ENCODE results near the gene LDAH.

LDAH gene

GRCh38 chr2:20656561-20656960 lies 166.3 kb downstream of the LDAH start:
- in situ Hi-C loops (cut with HindIII; ENCODE audit: low sequenced_read_pairs): no loop called here

DNA sequence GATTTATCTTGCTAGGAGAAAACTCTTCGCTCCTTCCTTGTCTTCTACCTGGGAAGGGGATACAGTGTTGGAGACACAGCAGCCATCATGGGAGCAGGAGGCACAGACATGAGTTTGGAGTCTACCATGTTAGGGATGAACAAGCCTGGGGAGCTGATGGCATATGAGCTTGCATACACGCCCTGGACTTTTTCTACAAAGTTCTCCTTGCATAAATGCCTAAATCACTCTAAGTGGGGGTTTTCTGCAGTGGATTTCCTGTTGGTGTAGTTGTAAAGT lies 168.4 kb downstream of the LDAH start:
- in situ Hi-C loops (cut with HindIII; ENCODE audit: low sequenced_read_pairs): no loop called here

DNA sequence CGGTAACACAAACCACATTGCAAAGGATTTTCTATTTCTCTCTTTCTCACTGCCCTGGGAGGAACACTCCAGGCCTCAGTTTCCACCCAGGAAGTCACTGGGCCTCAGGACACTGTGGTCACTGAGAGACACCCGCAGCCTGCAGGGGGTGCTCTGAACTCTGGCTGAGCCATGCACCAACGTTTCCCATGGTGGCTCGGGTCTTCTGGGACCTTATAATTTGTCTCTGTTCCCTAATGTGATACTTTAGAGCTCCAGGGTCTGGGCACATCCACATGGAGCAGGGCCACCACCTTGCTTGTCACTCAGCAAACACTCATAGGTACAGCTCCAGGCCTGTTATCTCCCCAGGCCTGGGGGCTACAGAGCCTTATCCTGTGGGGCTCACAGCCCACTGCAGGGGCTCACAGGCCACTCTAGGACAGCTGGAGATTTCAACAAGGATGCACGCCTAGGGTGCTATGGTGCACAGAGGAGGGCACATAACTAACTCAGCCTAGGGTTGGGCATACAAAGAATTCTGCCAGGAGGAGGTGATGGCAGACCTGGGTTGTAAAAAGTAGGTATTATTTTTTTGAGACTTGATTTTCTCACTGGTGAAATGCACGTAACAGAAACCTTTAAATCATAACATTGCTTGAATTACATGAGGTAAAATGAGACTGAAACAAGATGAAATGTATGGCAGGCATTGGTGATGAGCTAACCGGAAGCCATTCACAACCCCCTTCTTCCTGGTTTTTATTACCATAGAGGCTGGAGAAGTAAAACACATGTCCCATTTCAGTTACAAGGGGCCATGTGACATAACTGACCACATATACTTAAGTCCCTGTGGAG lies 169.0 kb downstream of the LDAH start:
- in situ Hi-C loops (cut with HindIII; ENCODE audit: low sequenced_read_pairs): no loop called here

- in situ Hi-C loops (cut with HindIII; ENCODE audit: low sequenced_read_pairs): no loop called here
Observed at GRCh38 chr2:20652673-20653575, 170.0 kb downstream of the LDAH start.

DNA sequence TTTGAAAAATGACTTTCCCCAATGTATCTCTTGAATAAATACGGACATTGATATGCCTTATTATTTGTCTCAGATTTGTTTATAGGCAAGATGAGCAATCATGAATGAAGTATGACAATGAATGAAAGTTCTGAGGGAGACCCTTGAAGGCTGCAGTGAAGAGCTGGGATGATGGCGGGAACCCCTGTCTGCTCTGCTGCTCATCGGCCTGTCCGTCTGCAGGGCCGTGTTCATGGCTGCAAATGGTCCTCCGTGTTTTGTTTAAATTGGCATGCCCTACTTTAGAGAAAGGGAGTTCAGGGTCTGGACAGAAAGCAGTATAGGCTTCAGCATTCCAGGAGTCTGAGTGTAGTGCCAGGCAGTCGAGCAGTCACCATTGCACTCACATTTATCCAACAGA lies 170.8 kb downstream of the LDAH start:
- in situ Hi-C loops (cut with HindIII; ENCODE audit: low sequenced_read_pairs): no loop called here

- in situ Hi-C loops (cut with HindIII; ENCODE audit: low sequenced_read_pairs): no loop called here
Observed at GRCh38 chr2:20651731-20652099, 171.2 kb downstream of the LDAH start.

- in situ Hi-C loops (cut with HindIII; ENCODE audit: low sequenced_read_pairs): no loop called here
Observed at GRCh38 chr2:20650877-20651730, 171.8 kb downstream of the LDAH start, which contains the start of gene HS1BP3. Gene HS1BP3, minus strand, starts transcription at chr2:20651098. Its CDS starts 35 bp downstream, at chr2:20651063.

- in situ Hi-C loops (cut with HindIII; ENCODE audit: low sequenced_read_pairs): no loop called here
Observed at GRCh38 chr2:20650393-20650876, 172.5 kb downstream of the LDAH start.

DNA sequence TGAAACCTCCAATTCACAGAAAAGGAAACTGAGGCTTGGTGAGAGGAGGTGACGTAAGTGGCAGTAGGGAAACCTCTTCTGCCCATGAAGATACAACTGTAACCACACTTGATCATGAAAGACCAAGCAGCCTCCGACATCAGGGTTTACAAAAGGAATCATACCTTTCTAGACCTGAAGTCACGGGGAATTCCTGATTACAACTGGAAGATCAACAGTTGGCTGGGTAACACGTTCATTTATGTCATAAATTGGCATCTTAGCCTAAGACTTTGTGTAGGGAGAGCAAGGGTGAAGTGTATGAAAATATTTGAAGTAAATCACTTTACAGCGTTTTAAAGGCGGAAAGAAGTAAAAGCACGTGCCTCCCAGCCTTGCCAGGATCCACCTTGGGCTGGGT lies 172.9 kb downstream of the LDAH start:
- in situ Hi-C loops (cut with HindIII; ENCODE audit: low sequenced_read_pairs): loop anchor here (5.0 kb wide), 1 partner anchor 248 kb away; no protein-coding TSS in a partner anchor

DNA sequence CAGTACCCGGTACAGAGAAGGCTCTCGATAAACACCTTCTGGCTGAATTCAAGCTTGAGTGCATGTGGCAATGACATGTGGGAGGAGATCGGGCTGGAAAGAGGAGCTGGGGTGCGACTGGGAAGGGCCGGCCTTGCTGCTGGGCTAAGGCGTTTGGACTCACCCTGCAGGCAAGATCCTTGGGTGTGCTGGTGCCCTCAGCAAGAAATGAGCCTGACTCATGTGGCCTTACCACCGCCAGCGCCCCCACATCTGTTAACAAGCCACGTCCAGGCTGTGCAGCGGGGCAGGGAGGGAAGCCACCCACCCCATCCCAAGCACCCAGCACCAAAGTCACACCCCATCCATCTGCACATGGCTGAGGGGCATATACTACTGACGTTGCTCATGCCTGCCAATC lies 173.3 kb downstream of the LDAH start:
- in situ Hi-C loops (cut with HindIII; ENCODE audit: low sequenced_read_pairs): loop anchor here (5.0 kb wide), 1 partner anchor 247 kb away; no protein-coding TSS in a partner anchor

DNA sequence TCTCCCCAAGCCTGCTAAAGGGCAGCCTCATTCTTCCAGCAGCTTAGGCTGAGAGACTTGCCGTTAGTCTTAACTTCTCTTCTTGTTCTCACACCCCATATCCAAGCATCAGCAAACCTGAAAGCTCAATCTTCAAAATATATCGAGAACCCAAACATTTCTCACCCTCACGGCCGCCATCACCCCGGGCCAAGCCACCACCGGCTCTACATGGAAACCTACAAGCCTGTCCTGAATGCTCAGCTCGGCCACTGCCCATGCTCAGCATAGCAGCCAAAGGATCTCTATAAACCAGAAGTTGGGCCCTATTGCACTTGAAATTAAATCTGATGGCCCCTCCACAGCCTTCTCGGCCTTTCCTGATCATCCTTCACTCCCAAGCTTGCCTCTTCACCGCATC lies 174.1 kb downstream of the LDAH start:
- in situ Hi-C loops (cut with HindIII; ENCODE audit: low sequenced_read_pairs): loop anchor here (5.0 kb wide), 1 partner anchor 247 kb away; no protein-coding TSS in a partner anchor

DNA sequence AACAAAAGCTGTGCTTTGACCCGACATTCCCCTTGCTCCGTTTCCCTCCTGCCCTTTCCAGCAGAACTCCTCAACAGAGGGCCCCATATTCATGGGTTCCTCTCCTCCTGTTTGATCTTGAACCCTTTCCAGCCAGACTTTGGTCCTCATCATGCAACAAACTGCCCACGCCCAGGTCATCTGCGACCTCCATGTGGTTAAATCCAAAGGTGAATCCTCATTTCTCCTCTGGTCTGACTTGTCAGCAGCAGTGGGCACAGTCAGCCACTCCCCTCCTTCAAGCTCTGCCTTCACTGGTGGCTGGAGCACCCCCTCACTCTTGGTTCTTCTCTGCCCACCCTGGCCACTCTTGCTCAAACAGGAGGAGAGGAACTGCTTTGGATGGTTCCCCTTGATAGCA lies 174.7 kb downstream of the LDAH start:
- in situ Hi-C loops (cut with HindIII; ENCODE audit: low sequenced_read_pairs): loop anchor here (5.0 kb wide), 1 partner anchor 246 kb away; no protein-coding TSS in a partner anchor

GRCh38 chr2:20647738-20648137 lies 175.2 kb downstream of the LDAH start:
- in situ Hi-C loops (cut with HindIII; ENCODE audit: low sequenced_read_pairs): loop anchor here (5.0 kb wide), 1 partner anchor 245 kb away; no protein-coding TSS in a partner anchor

- in situ Hi-C loops (cut with HindIII; ENCODE audit: low sequenced_read_pairs): loop anchor here (5.0 kb wide), 1 partner anchor 245 kb away; no protein-coding TSS in a partner anchor
Observed at GRCh38 chr2:20647211-20647610, 175.7 kb downstream of the LDAH start.

DNA sequence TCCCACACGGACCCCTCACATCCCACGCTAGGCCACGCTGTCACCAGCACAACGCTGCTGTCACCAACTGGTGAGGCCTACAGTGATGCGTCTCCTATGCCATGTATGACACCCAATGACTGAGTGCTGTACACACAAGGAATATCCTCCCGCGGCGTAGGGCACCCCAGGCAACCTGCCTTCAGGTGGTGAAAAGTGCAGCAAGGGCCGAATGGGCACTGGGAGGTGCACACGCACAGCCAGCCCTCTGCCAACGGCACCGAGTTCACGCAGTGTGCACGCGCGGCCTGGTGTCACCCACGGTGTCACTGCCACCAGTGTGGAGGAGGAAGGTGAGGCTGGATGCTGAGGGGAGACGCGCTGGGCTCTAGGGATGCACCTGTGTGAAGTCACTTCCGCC lies 176.5 kb downstream of the LDAH start:
- in situ Hi-C loops (cut with HindIII; ENCODE audit: low sequenced_read_pairs): loop anchor here (5.0 kb wide), 1 partner anchor 244 kb away; no protein-coding TSS in a partner anchor

DNA sequence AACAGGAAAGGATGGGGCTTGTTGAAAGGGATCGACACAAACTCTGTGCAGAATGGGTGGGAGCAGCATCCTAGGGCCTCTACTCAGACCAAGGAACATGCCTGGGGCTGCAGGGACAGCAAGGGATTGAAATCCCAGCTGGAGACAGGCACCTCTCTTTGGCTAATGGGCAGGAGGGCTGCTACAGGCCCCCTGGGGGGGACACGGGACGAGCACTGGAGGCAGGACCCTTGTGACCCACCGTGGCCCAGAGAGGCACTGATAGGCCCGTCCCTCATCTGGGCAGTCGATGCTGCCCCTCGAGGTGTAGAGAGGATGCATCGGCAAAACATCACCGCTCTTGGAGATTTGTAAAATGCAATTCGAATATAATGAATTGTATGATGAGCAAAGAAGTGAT lies 177.1 kb downstream of the LDAH start:
- in situ Hi-C loops (cut with HindIII; ENCODE audit: low sequenced_read_pairs): loop anchor here (5.0 kb wide), 1 partner anchor 243 kb away; no protein-coding TSS in a partner anchor

GRCh38 chr2:20645301-20645701 lies 177.6 kb downstream of the LDAH start:
- in situ Hi-C loops (cut with HindIII; ENCODE audit: low sequenced_read_pairs): loop anchor here (5.0 kb wide), 1 partner anchor 243 kb away; no protein-coding TSS in a partner anchor

DNA sequence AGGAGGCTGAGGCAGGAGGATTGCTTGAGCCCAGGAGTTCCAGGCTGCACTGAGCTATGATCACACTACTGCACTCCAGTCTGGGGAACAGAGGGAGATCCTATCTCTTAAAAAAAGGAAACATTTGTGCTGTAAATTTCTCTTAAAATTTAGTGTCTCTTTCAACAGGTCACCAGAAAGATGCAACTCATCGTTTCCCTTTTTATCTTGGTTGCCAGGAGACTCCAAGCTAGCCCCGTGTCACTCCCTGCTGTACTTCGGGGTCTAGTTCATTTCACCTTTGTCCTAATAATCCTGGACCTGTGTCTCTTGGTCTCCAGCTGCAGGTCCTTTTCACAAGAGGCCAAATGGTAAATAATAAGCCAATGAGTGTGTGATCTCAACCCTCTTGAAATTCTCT lies 179.1 kb downstream of the LDAH start:
- in situ Hi-C loops (cut with HindIII; ENCODE audit: low sequenced_read_pairs): no loop called here

- in situ Hi-C loops (cut with HindIII; ENCODE audit: low sequenced_read_pairs): no loop called here
Observed at GRCh38 chr2:20643060-20643459, 179.8 kb downstream of the LDAH start.

Measured in DLD1 (cell line).